Endodermal cell (in vitro differentiated cells): Measurements from ENCODE around the gene NGFR. TPM values are rescaled to one million over a fixed set of nuclear protein-coding genes. Genes with fewer than 3 reads are reported as not detected.
A peak's percentile ranks its signal among the peaks of the same experiment; 100 is the strongest.
"Not testable (repeated sequence)": the region's sequence is repeated elsewhere in the genome, so short reads cannot be mapped to it uniquely, and the experiment has no call there.

Experiments used
- DNase-seq: peaks from one replicate; pipeline ENCODE4 v3.0.0-alpha.2; 2017
- H3K27ac ChIP-seq: 2 replicates; pipeline ENCODE4 v1.5.1; 2013; ENCODE audit warnings: mild to moderate bottlenecking, low read depth, low read length, moderate library complexity
- H3K27me3 ChIP-seq: 2 replicates; pipeline ENCODE4 v1.6.1; 2013; ENCODE audit warnings: mild to moderate bottlenecking, low read length, moderate library complexity; ENCODE audit not compliant: insufficient read depth, control insufficient read depth, poor library complexity, severe bottlenecking
- H3K36me3 ChIP-seq: 2 replicates; pipeline ENCODE4 v1.7.0; 2013; ENCODE audit warnings: mild to moderate bottlenecking, low read length, moderate library complexity; ENCODE audit not compliant: control insufficient read depth, insufficient read depth
- H3K4me1 ChIP-seq: one replicate; pipeline ENCODE4 v1.7.0; 2013; ENCODE audit warnings: low read length; ENCODE audit not compliant: control insufficient read depth, insufficient read depth
- H3K4me3 ChIP-seq: 2 replicates; pipeline ENCODE4 v1.5.1; 2013; ENCODE audit warnings: mild to moderate bottlenecking, low read length, moderate library complexity
- H3K9ac ChIP-seq: 2 replicates; pipeline ENCODE4 v1.6.1; 2013; ENCODE audit warnings: mild to moderate bottlenecking, low read length, moderate library complexity; ENCODE audit not compliant: poor library complexity, severe bottlenecking; ENCODE audit errors: extremely low read depth
- H3K9me3 ChIP-seq: 2 replicates; pipeline ENCODE4 v1.6.1; 2013; ENCODE audit warnings: mild to moderate bottlenecking, low read length, moderate library complexity; ENCODE audit not compliant: control insufficient read depth
- H3K27ac Mint-ChIP-seq: 2 replicates; pipeline ENCODE4 v1.8.0; 2020; ENCODE audit warnings: mixed read lengths
- H3K27me3 Mint-ChIP-seq: 2 replicates; pipeline ENCODE4 v1.8.0; 2021; ENCODE audit warnings: mild to moderate bottlenecking, mixed read lengths; ENCODE audit not compliant: insufficient read depth
- H3K36me3 Mint-ChIP-seq: 2 replicates; pipeline ENCODE4 v1.8.0; 2020; ENCODE audit warnings: low read depth, mixed read lengths
- H3K4me1 Mint-ChIP-seq: 2 replicates; pipeline ENCODE4 v1.8.0; 2020; ENCODE audit warnings: mixed read lengths
- H3K4me3 Mint-ChIP-seq: 2 replicates; pipeline ENCODE4 v1.8.0; 2020; ENCODE audit warnings: mild to moderate bottlenecking, moderate library complexity, mixed read lengths
- H3K9me3 Mint-ChIP-seq: 2 replicates; pipeline ENCODE4 v1.8.0; 2020; ENCODE audit warnings: mild to moderate bottlenecking, mixed read lengths
- WGBS, 2 experiments: methylation state at CpG; one replicate each; pipeline versions ENCODE4 v1.1.5 to v1.1.7; 2013; ENCODE audit warnings: missing lambda C conversion rate in 2 of 2, mixed read lengths in 1 of 2; ENCODE audit not compliant: insufficient coverage in 1 of 2, insufficient read length in 1 of 2; 5-methylcytosine and 5-hydroxymethylcytosine counted together
- total RNA-seq, 2 donors: library from RNA; stranded (reverse); fragmentation: NEBNext Ultra II Directional in 1 of 2; extraction: Animal tissue kit (Norgen Biotek cat#: 25700) in 1 of 2; gene quantifications; 2 replicates in 1 of 2; 3 replicates in 1 of 2; pipeline ENCODE4 v1.2.1, GENCODE V29; 2021
- TF ChIP-seq, protein P1 (sequence below): fragments of 200-600 bp; sonication (generic); conservative IDR thresholded peaks from 2 replicates; pipeline ENCODE4 v1.5.0; 2021; ENCODE audit warnings: antibody characterized with exemption, mild to moderate bottlenecking

The NGFR gene
- total RNA-seq, 2 donors from 2014 or later, result 1.3 to 1.6 TPM

- no peak for DNase-seq
- no peaks in the 10 kb centered on the region for H3K27me3 ChIP-seq
- 90 to 98% methylated on average over 2 to 6 of the region's 6 CpGs for WGBS, 2 experiments
- no peaks in the 10 kb centered on the region for H3K36me3 ChIP-seq
- peaks cover 18% of the 10 kb centered on the region for H3K4me1 Mint-ChIP-seq
- H3K27me3 Mint-ChIP-seq, result peaks cover 2% of the 10 kb centered on the region
- no peak overlapping the region for H3K27ac Mint-ChIP-seq
- peaks cover 9% of the 10 kb centered on the region for H3K4me1 ChIP-seq
- H3K9ac ChIP-seq, result no peak overlapping the region
- no peaks in the 10 kb centered on the region for H3K9me3 ChIP-seq
- no peak overlapping the region for H3K4me3 ChIP-seq
- TF ChIP-seq, protein P1, sequence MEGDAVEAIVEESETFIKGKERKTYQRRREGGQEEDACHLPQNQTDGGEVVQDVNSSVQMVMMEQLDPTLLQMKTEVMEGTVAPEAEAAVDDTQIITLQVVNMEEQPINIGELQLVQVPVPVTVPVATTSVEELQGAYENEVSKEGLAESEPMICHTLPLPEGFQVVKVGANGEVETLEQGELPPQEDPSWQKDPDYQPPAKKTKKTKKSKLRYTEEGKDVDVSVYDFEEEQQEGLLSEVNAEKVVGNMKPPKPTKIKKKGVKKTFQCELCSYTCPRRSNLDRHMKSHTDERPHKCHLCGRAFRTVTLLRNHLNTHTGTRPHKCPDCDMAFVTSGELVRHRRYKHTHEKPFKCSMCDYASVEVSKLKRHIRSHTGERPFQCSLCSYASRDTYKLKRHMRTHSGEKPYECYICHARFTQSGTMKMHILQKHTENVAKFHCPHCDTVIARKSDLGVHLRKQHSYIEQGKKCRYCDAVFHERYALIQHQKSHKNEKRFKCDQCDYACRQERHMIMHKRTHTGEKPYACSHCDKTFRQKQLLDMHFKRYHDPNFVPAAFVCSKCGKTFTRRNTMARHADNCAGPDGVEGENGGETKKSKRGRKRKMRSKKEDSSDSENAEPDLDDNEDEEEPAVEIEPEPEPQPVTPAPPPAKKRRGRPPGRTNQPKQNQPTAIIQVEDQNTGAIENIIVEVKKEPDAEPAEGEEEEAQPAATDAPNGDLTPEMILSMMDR, result no peak
- no peak overlapping the region for H3K4me3 Mint-ChIP-seq
- H3K9me3 Mint-ChIP-seq, result no peaks in the 10 kb centered on the region
- no peak overlapping the region for H3K27ac ChIP-seq
- no peaks in the 10 kb centered on the region for H3K36me3 Mint-ChIP-seq
Measured at GRCh38 chr17:49549311-49549605, 54.2 kb downstream of the NGFR start.

GRCh38 chr17:49549691-49550678 is 54.9 kb downstream of the NGFR start:
- Mint-ChIP-seq H3K4me1 (peaks cover 17% of the 10 kb centered on the region), H3K4me3 (no peak overlapping the region), H3K9me3 (no peaks in the 10 kb centered on the region), H3K36me3 (no peaks in the 10 kb centered on the region), H3K27ac (peak overlapping the region; percentile 35), H3K27me3 (no peaks in the 10 kb centered on the region)
- H3K27ac ChIP-seq, result no peak overlapping the region
- no peaks in the 10 kb centered on the region for H3K36me3 ChIP-seq
- H3K9ac ChIP-seq, result no peak overlapping the region
- no peak overlapping the region for H3K4me3 ChIP-seq
- WGBS, 2 experiments, result 88 to 95% methylated on average over 15 to 20 of the region's 20 CpGs
- no peaks in the 10 kb centered on the region for H3K27me3 ChIP-seq
- peaks cover 9% of the 10 kb centered on the region for H3K4me1 ChIP-seq
- TF ChIP-seq, protein P1, result no peak
- DNase-seq, result peak; percentile 55
- no peaks in the 10 kb centered on the region for H3K9me3 ChIP-seq

- not testable (repeated sequence) for H3K27ac ChIP-seq, H3K9ac ChIP-seq, H3K4me3 Mint-ChIP-seq, H3K36me3 Mint-ChIP-seq, H3K27me3 Mint-ChIP-seq, H3K27ac Mint-ChIP-seq, H3K4me3 ChIP-seq, H3K36me3 ChIP-seq, DNase-seq, H3K27me3 ChIP-seq, H3K9me3 Mint-ChIP-seq, H3K9me3 ChIP-seq, H3K4me1 ChIP-seq
- H3K4me1 Mint-ChIP-seq, result peaks cover 14% of the 10 kb centered on the region
- WGBS, 2 experiments, result 82 to 90% methylated on average over 8 to 9 of the region's 9 CpGs
Measured at GRCh38 chr17:49550764-49551163, 55.7 kb downstream of the NGFR start.
